K562 treated with DMSO at 1 percent for 24 hours (cell line): Measurements from ENCODE around the gene SERTAD3. TPM values are rescaled to one million over a fixed set of nuclear protein-coding genes. Genes with fewer than 3 reads are reported as not detected.

ENCODE experiments used
- total RNA-seq: library from RNA; unstranded; fragments of 300-600 nt; gene quantifications from 2 replicates; pipeline ENCODE4 v1.2.3, GENCODE V29; 2022; ENCODE audit warnings: low read depth; ENCODE audit not compliant: insufficient read depth

The SERTAD3 gene, protein sequence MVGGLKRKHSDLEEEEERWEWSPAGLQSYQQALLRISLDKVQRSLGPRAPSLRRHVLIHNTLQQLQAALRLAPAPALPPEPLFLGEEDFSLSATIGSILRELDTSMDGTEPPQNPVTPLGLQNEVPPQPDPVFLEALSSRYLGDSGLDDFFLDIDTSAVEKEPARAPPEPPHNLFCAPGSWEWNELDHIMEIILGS
- total RNA-seq: 33.7 and 34.9 TPM in 2 replicates

DNA sequence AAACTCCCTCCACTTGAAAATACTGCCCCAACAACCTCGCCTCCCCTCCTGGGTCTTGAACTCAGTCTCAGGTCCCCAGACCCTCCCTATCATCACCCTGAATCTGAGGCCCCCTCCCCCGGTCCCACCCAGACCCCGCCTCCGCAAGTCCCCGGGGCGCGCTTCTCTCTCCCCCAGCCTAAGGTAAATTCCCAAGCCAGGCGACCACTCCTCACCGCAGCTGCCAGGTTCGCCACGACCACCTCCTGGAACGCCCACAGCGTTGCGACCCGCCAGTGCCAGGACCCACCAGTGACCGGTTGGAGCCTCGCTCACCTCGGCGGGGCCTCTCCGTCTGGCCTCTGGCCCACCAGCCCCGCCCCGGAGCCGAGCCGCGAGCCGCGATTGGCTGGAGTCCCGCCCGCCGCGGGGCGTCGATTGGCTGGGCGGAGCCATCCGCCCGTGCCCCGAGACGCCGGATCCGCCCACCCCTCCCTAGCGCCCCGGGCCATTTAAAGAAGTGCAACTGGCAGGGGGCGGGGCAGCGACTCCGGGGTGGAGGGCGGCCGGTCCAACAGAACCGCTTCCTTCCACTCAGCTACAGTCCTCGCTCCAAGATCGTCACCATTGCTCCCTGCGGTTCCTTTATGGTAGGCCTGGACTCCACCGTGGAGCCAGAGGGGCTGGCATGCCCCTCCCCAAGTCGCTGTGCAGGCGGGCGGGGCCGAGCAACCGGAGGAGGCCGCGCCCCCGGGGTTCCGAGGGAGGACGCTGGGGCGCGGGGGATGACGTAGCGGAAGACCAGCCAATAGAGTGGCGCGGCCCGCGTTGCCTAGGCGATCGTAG, at the start of gene SERTAD3:
SERTAD3 (minus strand) TSS at position 336 of the 825 bp plus-strand sequence. CDS start 2,255 bp downstream, outside the sequence.

DNA sequence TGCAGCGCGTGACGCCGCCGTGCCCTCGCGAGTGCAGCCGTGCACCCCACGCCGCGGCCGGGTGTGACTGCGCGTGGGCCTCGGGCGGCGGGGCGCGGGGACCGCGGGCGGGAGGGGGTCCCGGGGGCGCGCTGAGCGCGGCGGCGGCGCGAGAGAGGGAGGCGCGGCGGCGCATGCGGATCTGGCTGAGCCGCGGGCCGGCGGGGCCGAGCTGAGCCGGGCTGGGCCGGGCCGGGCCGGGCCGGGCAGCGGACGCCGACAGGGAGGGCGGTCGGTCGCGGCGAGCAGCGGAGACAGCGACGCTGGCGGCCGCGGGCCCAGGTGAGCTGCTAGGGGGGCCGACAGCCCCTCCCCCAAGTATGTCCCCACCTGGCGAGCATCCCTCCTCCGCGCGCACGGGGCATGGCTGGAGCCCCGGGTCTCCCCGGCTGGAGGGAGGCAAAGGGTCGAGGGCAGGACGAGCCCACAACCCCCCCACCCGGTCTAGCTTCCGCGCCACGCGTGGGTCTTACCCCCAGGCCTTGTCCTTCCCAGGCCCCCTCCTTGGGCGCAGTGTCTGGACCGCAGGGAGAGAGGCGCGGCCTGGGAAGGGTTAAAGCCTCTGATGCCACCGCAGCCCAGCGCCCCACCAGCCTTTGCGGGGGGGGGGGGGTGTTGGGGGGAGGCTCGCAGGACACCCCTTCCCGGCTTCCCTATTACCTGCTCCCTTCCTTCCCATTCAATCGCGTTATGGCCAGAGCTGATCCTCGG, 23.0 kb upstream of the SERTAD3 start, which contains the start of gene SPTBN4:
SPTBN4 (plus strand) TSS at position 17 of the 750 bp plus-strand sequence. CDS start 5,621 bp downstream, outside the sequence.

DNA sequence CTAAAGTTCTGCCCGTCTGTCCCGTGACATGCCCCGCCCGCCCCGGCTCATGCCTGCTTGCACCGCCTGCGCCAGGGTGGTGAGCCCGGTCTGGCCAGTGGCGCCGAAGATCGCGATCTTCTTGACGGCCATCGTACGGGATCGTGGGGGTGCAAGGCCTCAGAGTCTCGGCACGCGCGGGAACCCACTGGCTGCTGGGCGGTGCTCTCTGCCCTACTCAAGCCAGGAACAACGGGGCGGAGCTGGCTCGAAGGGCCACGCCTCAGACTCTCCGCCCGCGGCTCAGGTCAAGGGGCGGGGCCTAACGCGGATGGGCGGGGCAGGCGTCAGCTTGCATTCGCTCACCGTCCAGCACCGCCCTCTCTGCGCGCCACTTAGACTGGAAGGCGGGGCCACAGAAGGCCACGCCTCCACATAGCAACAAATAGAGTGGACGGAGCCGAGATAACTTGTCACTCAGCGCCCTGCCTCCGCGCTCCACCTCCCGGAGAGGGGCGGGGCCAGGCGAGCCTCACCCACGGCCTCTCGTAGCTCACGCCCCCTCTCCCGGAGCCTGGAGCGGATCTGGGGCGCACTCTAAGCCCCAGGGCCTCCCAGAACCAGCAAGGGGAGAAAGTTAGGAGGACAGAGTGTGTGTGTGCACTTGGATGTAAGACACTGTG, 21.6 kb upstream of the SERTAD3 start, which contains the start of gene BLVRB:
BLVRB (minus strand) TSS at position 189 of the 662 bp plus-strand sequence; CDS start at position 132, 57 bp downstream.

DNA sequence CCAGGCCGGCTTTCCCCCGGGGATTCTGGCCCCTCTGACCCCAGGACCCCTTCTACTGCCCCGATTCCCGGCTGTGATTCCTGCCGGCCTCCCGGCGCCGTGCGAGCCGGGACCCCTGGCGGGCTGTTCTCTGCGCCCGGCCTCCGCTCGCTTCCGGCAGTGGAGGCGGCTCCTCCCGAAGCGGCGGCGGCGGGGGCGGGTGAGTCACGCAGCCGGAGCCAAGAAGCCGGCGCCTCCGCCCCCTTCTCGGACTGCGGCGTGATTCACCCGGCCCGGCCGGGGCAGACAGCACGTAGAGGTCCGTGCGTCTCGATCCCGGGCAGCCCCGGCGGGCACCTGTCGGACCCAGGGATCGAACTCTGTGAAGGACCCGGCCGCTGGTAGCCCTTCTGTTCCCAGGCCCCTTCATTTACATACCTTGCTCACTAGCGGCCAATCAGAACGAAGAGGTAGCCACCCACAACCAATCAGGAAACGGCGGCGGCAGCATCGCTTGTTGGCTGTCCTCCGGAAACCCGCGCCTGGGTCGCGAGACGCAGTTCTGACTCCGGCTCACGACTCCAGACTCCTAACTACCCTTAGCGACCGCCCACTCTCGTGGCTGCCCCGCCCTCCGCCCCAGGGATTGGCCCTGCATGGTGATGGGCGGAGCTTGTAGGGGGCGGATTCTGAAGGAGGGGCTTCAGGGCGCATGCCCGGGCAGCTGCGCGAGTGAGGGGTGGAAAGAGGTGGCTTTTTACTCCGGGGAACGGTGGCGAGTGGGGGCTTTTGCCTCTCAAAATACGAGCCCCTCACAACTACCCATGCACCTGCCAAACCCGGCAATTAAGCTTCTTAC, 18.5 kb downstream of the SERTAD3 start, which contains the start of gene SERTAD1:
SERTAD1 (minus strand) TSS at position 543 of the 838 bp plus-strand sequence. CDS start 2,446 bp downstream, outside the sequence.

DNA sequence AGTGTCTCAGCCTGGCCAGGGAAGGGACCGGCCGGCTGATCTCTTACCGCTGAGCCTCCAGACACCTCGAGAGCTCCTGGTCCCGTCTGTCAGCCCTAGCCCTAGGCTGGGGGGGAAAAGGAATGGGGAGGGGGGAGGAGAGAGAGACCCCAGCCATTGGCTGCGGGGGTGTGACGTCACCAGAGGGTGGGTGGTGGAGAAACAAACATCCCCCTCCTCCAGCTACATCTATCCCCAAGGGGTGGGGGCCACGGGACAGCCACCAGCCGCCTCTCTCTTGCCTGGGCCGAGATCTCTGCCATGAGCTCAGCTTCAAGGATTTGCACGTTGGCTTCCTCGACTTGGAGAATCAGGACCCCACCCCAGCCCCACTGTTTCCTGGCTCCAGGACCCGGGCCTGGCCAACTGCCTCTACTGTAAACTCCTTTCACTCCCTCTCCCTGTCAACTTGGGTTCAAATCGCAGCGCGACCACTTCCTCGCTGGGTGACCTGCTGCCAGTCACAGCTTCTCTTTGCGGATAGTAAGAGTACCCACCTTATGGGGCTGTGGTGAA, 30.8 kb downstream of the SERTAD3 start, which contains the start of gene PRX:
PRX (minus strand) TSS at position 88 of the 555 bp plus-strand sequence. CDS start 5,446 bp downstream, outside the sequence.

Other genes with a start within 250 kb of the SERTAD3 start
- gene TTC9B, start 226.0 kb downstream of the SERTAD3 start, total RNA-seq: not detected in 2 replicates
- gene CCNP, start 217.6 kb downstream of the SERTAD3 start, total RNA-seq: not detected in 2 replicates
- gene AKT2, start 159.0 kb downstream of the SERTAD3 start, total RNA-seq: 53.7 and 58.9 TPM in 2 replicates
- 19.2 and 21.4 TPM in 2 replicates for gene C19orf47, start 95.9 kb downstream of the SERTAD3 start, total RNA-seq
- gene PLD3, start 95.6 kb downstream of the SERTAD3 start, total RNA-seq: 1,029 and 1,087 TPM in 2 replicates
- gene HIPK4, start 54.2 kb downstream of the SERTAD3 start, total RNA-seq: 0.58 and 1.3 TPM in 2 replicates
- gene PRX, start 31.0 kb downstream of the SERTAD3 start, total RNA-seq: 8.2 and 8.3 TPM in 2 replicates
- gene SERTAD1, start 18.3 kb downstream of the SERTAD3 start, total RNA-seq: 50.7 and 53.0 TPM in 2 replicates
- 834 and 1,005 TPM in 2 replicates for gene BLVRB, start 21.4 kb upstream of the SERTAD3 start, total RNA-seq
- gene SPTBN4, start 22.7 kb upstream of the SERTAD3 start, total RNA-seq: 3.8 and 4.5 TPM in 2 replicates
- gene SHKBP1, start 132.5 kb upstream of the SERTAD3 start, total RNA-seq: 124 and 131 TPM in 2 replicates
- 251 and 283 TPM in 2 replicates for gene LTBP4, start 157.0 kb upstream of the SERTAD3 start, total RNA-seq
- 25.7 and 32.9 TPM in 2 replicates for gene NUMBL, start 246.3 kb upstream of the SERTAD3 start, total RNA-seq